Measurements from ENCODE around the gene OR4F15. TPM values are rescaled to one million over a fixed set of nuclear protein-coding genes. Genes with fewer than 3 reads are reported as not detected.

Gene OR4F15
- total and polyA plus RNA-seq, 2 experiments from 2014 or later: not detected

DNA sequence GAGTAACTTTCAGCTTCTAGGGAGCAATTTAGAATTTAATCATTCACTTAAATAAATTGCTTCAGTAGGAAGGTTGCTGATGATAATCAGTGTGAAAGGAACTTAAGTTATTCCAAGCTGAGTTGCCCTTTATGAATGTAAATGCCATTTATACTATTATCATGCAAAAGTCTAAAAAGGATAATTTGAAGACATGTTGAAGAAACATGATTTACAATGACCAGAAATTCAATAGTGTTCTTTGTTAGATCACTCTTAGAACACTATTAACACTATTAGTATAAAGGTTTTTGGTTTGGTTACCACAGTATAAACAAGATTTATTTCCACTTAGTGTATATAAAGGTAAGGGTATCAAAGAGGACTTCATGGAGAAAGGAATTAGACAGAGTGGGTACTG, 7.1 kb upstream of the OR4F15 start:
- TF ChIP-seq, protein P1, sequence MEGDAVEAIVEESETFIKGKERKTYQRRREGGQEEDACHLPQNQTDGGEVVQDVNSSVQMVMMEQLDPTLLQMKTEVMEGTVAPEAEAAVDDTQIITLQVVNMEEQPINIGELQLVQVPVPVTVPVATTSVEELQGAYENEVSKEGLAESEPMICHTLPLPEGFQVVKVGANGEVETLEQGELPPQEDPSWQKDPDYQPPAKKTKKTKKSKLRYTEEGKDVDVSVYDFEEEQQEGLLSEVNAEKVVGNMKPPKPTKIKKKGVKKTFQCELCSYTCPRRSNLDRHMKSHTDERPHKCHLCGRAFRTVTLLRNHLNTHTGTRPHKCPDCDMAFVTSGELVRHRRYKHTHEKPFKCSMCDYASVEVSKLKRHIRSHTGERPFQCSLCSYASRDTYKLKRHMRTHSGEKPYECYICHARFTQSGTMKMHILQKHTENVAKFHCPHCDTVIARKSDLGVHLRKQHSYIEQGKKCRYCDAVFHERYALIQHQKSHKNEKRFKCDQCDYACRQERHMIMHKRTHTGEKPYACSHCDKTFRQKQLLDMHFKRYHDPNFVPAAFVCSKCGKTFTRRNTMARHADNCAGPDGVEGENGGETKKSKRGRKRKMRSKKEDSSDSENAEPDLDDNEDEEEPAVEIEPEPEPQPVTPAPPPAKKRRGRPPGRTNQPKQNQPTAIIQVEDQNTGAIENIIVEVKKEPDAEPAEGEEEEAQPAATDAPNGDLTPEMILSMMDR (IDR thresholded peaks at IDR 0.05; ENCODE audit: low read depth, low read length): no peak
- H3K36me3 ChIP-seq: no peaks in the 10 kb centered on the region
- H3K4me1 ChIP-seq (ENCODE audit: low read depth): no peaks in the 10 kb centered on the region
- DNase-seq (ENCODE audit: low read depth in 1 of 2, low spot score in 1 of 2): no peak
- no peak overlapping the region for H3K4me3 ChIP-seq
- no peaks in the 10 kb centered on the region for H3K27me3 ChIP-seq
- H3K9me3 ChIP-seq (ENCODE audit: low read depth): no peaks in the 10 kb centered on the region
- no peak overlapping the region for H3K27ac ChIP-seq

DNA sequence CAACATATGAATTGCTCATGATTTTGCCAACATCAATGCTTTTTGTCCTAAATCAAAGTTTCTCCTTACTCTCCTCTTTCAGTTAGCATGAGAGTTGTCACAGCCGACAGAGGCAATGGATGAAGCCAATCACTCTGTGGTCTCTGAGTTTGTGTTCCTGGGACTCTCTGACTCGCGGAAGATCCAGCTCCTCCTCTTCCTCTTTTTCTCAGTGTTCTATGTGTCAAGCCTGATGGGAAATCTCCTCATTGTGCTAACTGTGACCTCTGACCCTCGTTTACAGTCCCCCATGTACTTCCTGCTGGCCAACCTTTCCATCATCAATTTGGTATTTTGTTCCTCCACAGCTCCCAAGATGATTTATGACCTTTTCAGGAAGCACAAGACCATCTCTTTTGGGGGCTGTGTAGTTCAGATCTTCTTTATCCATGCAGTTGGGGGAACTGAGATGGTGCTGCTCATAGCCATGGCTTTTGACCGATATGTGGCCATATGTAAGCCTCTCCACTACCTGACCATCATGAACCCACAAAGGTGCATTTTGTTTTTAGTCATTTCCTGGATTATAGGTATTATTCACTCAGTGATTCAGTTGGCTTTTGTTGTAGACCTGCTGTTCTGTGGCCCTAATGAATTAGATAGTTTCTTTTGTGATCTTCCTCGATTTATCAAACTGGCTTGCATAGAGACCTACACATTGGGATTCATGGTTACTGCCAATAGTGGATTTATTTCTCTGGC, 6.2 kb upstream of the OR4F15 start:
- H3K27ac ChIP-seq: no peak overlapping the region
- H3K9me3 ChIP-seq (ENCODE audit: low read depth): no peaks in the 10 kb centered on the region
- TF ChIP-seq, protein P1 (IDR thresholded peaks at IDR 0.05; ENCODE audit: low read depth, low read length): no peak
- H3K27me3 ChIP-seq: no peaks in the 10 kb centered on the region
- no peak overlapping the region for H3K4me3 ChIP-seq
- DNase-seq (ENCODE audit: low read depth in 1 of 2, low spot score in 1 of 2): no peak
- no peaks in the 10 kb centered on the region for H3K36me3 ChIP-seq
- no peaks in the 10 kb centered on the region for H3K4me1 ChIP-seq (ENCODE audit: low read depth)

- Histone ChIP-seq H3K27ac (no peak overlapping the region), H3K4me3 (no peak overlapping the region), H3K4me1 (ENCODE audit: low read depth) (no peaks in the 10 kb centered on the region), H3K36me3 (no peaks in the 10 kb centered on the region), H3K9me3 (ENCODE audit: low read depth) (no peaks in the 10 kb centered on the region), H3K27me3 (no peaks in the 10 kb centered on the region)
- DNase-seq (ENCODE audit: low read depth in 1 of 2, low spot score in 1 of 2): no peak
- TF ChIP-seq, protein P1 (IDR thresholded peaks at IDR 0.05; ENCODE audit: low read depth, low read length): no peak
Observed at GRCh38 chr15:101807345-101807945, 4.6 kb upstream of the OR4F15 start.

DNA sequence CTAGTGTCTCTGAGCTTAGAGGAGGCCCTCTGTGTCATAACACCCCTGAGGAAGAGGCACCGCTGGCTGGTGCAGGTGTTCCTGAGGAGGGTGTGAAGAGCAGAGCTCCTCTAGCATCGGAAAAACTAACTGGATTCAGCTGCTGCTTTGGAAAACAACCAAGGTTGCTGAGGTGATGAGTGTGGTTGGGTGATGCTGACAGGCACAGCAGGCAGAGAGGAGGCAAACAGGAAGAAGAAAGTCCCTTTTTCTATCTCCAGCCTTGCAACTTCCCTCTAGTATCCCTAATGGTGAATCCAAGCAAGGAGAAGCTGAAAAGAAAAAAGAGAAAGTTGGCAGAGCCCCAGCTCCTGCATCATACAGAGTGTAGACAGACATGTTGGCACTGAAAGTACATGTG, 3.8 kb upstream of the OR4F15 start:
- no peak for DNase-seq (ENCODE audit: low read depth in 1 of 2, low spot score in 1 of 2)
- no peaks in the 10 kb centered on the region for H3K4me1 ChIP-seq (ENCODE audit: low read depth)
- TF ChIP-seq, protein P1 (IDR thresholded peaks at IDR 0.05; ENCODE audit: low read depth, low read length): no peak
- no peaks in the 10 kb centered on the region for H3K27me3 ChIP-seq
- no peaks in the 10 kb centered on the region for H3K36me3 ChIP-seq
- H3K27ac ChIP-seq: no peak overlapping the region
- H3K4me3 ChIP-seq: no peak overlapping the region
- no peaks in the 10 kb centered on the region for H3K9me3 ChIP-seq (ENCODE audit: low read depth)

DNA sequence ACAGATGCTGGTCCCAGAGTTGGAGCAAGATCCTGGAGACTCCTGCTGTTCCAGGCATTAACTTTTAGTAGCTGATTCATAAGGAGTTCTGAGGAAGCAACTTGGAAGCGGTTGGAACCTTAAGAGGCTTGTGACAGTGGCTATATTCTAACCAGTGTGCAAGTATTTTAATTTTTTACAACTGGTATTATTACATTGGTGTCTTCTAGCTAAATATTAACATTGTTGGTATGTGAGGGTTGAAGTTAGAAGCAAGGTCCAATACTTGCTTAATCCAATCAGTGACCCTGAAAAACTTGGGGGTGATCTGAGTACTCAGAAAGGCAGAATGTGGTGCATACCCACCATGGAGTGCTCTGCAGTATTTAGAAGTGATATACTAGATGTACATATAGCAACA, 1.5 kb upstream of the OR4F15 start:
- H3K27ac ChIP-seq: no peak overlapping the region
- DNase-seq (ENCODE audit: low read depth in 1 of 2, low spot score in 1 of 2): no peak
- TF ChIP-seq, protein P1 (IDR thresholded peaks at IDR 0.05; ENCODE audit: low read depth, low read length): no peak
- no peaks in the 10 kb centered on the region for H3K36me3 ChIP-seq
- H3K9me3 ChIP-seq (ENCODE audit: low read depth): no peaks in the 10 kb centered on the region
- no peaks in the 10 kb centered on the region for H3K27me3 ChIP-seq
- H3K4me3 ChIP-seq: no peak overlapping the region
- H3K4me1 ChIP-seq (ENCODE audit: low read depth): no peaks in the 10 kb centered on the region
